HG03095 (cell line): ENCODE measurements around the gene GSX1.
A peak's percentile ranks its signal among the peaks of the same experiment; 100 is the strongest.
"Not testable (repeated sequence)": the region's sequence is repeated elsewhere in the genome, so short reads cannot be mapped to it uniquely, and the experiment has no call there.

ENCODE experiments used
- ATAC-seq: cut with Tn5 transposase; IDR thresholded peaks from one replicate; pipeline ENCODE4 v1.9.1; 2021; ENCODE audit warnings: moderate library complexity; ENCODE audit not compliant: unreplicated experiment

The GSX1 gene

DNA sequence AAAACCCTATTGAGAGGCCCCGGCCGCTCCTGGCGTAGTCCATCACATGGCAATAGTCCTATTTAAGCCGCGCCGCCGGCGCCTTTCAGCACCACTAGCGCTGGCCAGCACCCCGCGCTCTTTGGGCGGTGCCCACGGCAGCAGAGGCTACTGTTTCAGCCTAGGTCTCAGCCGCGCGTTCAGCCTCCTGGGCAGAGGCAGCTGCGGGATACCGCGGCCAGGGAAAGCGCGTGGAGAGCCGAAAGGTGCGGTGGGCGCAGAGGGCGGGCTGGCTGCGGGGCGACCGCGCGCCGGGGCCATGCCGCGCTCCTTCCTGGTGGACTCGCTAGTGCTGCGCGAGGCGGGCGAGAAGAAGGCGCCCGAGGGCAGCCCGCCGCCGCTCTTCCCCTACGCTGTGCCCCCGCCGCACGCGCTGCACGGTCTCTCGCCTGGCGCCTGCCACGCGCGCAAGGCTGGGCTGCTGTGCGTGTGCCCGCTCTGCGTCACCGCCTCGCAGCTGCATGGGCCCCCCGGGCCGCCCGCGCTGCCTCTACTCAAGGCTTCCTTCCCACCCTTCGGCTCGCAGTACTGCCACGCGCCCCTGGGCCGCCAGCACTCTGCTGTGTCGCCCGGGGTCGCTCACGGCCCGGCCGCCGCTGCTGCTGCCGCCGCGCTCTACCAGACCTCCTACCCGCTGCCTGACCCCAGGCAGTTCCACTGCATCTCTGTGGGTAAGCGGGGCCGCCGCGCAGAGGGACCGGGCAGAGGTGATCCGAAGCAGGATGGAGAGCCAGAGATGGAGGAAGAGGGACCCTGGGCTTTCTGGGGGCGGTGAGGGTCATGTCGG is at the start of gene GSX1:
Gene GSX1, plus strand, starts transcription at position 91 of the 826 bp plus-strand sequence. Its CDS starts 208 bp downstream, at position 299.
- ATAC-seq: no peak

DNA sequence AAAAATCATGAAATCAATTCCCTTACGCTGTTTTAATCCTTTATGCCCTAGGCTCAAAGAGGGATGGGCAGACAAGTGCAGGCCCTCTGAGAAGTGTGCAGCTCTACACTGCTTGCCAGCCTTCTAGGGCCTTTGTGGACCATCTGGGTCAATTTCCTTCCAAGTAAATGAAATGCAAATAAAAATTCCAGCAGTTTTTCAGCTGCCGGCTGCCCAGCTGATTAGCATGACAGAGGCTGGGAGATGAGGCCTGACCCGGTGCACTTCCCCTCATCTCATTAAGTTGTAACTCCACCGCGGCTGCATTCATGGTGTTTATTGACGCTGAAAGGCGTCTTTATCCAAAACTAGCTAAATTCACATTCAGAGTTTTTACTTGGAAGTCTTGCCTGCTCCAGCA is 47.5 kb upstream of the GSX1 start:
- no peak for ATAC-seq

DNA sequence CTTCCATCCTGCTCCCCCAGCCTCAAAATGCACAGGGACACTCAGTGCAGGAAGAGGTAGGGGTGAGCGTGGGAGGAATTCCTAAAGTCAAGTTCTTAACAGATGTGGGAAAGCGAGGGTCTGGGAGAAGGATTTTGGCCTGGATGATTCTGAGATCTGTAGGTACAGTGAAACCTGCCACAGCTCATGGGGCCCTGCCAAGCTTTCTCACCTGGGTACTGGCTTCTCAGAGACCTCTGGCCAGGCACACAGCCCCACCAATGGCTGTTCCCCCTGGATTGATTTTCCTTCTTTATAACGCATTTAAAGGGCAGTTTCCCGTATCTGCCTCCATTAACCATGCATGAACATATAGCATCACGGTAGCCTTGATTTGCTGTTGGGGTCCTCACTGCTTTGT is 47.0 kb upstream of the GSX1 start:
- no peak for ATAC-seq

DNA sequence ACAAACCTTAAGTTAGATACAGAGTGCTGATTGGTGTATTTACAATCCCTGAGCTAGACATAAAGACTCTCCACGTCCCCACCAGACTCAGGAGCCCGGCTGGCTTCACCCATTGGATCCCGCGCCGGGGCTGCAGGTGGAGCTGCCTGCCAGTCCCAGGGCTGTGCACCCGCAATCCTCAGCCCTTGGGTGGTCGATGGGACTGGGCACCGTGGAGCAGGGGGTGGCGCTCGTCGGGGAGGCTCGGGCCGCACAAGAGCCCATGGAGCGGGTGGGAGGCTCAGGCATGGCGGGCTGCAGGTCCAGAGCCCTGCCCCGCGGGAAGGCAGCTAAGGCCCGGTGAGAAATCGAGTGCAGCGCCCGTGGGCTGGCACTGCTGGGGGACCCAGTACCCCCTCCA is 44.1 kb upstream of the GSX1 start:
- not testable (repeated sequence) for ATAC-seq

DNA sequence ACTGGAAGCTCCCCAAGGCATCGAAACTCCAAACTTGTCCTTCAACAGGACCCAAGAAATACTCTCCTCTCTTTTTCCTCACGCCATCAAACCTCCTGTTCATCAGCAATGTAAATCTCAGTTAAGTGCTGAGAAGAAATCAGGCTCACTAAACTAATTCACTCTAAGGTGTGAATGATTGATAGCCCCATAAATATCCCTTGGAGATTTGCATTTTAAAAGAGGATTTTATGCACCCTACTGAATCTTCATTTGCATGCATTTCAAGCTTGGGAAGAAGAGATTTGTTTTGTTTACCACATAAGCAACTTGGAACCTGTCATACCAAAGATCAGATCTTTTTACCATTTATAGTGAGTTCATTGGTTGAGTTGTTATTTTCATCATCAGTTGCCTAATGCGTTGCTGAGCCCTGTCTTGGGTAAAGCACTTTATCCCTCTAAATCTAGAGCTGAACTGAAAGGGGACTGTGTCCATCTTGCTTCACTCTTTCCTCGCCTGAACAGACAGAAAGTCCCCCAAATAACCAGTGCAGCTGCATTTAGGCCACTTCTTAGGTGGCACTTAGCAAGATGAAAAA is 40.2 kb upstream of the GSX1 start:
- no peak for ATAC-seq

DNA sequence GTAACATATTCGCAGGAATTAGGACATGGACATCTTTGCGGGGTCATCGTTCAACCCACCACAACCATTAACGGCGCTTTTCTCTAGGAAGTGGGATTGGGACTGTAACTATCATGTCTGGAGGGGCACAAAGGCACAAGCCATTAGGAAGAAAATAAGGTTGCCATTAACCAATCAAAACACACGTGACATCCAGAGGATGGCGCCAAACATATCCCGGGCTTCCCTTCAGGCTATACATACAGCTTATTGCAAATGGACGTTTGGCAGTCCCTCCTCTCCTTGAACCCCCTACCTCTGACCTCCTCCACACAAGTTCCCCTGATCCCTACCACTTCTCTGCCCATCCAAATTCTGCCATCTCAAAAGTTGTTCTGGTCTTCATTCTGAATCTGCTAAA is 26.6 kb upstream of the GSX1 start:
- no peak for ATAC-seq

DNA sequence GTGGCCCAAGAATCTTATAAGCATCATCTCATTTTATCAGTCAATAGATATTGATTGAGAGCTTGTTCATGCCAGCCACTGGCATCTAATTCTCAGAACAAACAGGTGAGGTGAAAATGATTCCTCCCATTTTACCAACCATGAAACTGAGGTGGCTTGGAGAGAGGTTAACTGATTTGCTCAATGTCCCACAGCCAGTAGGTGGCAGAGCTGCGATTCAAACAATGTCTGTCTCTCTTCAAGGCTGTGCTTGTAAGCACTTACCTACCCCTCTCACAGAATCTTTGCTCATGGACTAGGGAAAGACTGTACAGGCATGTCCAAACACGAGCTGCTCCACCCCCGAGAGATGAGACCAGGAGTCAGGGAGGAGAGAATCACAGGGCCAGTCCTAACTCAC is 21.5 kb upstream of the GSX1 start:
- ATAC-seq: no peak

DNA sequence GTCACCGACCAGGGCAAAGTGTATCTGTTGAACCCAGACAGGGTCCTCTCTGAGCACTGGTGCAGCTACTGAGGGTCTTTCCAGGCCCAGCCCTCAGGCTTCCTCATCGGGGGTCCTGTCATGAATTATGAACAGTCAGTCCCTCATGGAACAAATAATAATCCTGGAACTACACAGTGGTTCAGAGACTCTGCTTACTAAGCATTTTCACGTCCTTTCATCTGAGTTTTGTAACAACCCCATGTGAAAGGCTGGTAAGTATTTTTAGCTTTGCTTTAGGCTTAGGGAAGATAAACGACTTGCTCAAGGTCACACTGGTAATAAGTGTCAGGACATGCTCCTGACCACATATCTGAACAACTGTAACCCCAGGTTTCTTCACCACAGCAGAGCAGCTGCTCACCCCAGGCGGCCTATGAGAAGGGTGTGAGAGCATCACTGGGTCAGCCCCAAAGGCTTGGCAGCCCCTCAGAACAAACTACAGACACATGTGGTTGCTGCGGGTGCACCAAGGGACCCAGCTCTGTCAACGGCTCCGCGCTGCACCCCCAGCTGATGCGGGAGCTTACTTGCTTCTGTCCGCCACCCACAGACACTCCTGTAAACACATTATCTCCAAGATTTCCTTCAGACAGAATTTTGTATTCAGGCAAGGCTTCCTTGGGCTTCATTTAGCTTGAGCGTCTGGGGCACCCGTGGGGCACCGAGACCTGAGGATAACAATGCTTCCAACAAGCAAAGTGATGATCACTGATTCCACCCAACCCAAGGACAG is 19.4 kb upstream of the GSX1 start:
- no peak for ATAC-seq

DNA sequence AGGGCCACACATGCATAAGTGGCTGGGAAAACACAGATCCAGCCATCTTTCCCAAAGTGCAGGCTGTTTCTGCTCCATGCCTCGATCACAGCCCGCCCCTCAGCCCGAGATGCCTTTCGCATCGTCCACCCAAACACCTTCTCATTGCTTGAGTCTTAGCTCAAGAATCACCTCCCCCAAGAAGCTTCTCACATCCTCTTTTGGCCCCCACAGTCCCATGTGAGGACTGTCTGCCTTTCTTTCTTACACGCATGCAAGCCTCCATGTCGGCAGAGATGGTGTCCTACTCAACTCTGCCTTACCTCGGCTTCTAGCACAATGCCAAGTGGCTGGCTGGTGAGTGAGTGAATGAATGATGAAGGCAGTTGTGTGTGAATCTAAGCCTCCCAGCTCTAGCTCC is 18.1 kb upstream of the GSX1 start:
- peak; percentile 87 for ATAC-seq

DNA sequence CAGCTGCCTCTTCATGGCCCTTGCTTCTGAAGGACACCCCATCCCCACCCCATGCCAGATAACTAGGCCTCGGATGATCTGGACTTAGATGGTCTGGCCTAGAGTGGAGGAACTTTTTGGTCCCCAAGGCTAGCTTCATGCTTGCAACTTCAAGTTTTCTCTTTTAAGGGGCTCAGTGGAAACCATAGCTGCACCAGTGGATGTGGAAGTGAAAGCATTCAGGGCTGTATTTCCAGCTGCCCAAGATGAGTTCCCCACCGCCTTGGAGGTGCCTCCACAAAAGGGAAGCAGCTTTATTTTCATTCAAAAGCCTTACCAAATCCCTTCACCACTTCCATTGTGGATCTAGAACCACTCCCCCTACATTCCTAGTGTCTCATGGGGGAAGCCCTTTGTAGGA is 17.6 kb upstream of the GSX1 start:
- ATAC-seq: peak; percentile 30

DNA sequence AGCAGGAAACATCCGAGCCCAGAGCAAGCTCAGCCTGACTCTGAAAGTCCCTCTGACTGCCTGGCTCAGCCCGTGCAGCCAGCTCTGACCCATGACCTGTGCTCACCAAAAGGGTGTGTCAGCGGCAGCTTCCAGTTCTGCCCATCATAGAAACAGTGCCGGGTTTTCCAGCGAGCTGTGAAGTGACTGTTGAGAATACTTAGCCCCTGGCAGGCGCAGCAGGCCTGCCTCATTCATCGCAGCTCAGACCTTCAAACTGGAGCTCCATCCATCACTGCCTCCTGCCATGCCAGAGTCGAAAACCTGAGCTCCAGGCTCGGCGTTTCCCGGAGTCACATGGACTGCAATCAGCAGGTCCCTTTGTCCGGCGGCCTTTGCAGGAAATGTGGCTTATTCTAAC is 16.3 kb upstream of the GSX1 start:
- no peak for ATAC-seq

DNA sequence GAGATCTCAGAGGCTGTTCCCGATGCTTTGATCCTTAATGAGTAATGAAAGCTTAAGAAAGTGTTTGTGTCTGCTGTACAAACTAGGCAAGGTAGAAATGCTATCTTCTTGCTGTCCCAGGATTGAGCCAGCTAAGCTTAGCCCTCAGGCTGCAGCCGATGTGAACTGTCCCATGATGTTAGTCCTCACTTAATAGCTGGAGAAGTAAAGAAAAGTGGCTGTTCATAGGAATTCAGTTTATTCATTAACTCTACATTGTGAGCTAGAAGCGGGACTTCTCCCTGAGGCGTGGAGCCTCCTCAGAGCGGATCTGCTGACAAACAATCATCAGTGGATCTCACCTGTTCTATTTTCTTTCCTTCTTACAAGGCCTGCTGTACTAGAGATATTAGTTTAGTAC is 10.1 kb upstream of the GSX1 start:
- no peak for ATAC-seq

DNA sequence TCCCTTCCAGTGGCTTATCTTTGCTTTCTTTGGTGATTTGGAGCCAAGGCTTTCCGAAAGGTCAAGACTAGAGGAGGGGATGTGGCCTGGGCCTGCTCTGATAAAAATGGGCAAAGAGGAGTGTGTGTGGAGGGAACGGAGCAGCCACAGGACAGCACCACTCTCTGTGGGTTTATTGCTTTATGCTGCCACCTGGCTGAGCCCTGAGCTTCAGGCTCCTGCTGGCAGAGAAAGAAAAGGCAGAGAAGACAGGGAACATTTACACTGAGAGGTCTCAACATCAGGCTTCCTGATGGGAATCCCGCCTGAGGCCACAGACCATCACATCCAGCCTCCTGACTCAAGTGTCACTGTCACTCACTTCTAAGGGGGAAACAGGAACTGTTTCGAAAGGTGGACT is 9.2 kb upstream of the GSX1 start:
- ATAC-seq: no peak

DNA sequence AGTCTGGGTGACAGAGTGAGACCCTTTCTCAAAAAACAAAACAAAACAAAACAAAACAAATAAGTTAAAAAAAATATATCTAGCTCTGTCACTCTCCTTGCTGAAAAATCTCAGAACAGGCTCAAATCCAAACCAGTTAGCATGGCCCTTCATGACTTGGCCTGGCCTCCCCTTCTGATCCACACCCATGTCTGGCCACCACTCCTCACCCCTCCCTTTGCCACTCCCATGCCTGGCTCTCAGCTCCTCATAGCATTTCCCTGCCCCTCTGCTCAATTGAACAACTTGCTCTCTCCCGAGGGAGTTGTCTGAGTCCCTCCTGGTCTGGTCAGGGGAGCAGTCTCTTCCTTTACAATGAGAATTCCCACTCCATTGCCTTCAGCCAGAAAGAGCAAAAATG is 4.0 kb upstream of the GSX1 start:
- no peak for ATAC-seq

DNA sequence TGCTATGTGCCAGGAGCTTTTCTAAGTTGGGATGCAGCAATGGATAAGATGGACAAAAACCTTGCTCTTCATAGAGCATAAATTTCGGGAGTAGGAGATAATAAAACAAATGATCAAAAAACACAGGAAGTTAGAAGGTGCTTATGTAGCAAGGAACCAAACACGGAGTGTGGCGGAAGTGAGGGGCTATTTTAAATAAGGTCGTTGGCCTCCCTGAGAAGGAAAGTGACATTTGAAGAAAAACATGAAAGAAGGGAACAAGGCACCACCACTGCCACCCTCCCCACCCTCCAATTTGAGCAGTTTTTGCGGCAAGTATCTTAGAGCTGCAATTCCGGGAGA is 3.2 kb upstream of the GSX1 start:
- ATAC-seq: no peak

DNA sequence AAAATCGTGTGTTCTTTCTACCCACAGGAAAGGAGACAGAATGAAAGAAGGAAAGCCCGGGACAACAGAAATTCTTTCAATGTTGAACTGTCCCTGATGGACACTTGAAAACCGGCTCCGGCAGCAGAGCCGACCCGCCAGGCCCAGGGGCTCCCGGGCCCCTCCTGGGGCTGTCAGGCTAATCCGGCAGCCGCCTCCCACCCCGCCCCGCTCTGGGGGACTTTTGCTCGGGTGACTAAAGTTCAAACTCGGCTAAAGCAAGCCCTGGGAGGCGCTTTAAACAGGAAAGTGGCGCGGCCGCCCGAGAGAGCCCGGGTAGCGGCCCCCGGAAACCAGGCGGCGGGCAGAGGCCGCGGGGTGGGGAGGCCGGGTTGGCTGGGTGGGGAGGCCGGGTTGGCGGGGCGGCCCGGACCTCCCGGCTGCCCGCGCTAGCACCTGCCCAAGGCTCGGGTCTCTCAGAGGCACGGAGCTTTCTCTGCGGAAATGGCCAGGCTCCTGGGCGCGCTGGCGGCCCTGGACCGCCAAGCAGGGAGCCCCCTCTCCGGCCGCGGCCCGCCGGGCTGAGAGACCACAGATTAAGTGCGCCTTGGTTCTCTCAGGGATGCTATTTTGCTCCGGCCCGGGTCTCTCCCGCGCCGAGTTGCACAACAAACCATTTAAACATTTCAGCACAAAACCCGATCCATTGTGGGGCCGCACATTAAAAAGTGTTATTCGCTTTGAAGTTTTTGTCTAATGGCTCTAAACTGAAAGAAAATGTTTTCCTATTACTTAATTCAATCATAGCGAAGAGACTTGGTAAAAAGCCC is 2.6 kb upstream of the GSX1 start:
- ATAC-seq: no peak

DNA sequence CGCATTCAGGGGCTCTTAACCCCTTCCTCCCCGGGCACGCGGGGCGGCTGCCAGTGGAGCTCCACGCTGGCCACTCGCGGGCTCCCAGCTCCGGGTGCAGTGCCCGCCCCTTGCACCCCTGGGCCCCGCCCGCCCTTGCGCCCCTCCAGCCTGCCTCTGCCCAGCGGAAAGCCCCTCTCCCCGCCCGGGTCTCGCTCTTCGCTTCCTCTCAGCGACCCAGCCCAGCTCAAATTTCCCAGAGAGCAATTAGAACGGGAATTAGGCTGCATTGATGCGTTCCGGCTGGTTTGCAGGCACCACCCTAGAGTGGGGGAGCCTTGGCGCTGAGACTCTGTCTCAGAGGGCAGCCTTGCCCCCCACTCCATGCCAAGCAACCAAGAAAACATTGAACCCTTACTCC is 1.8 kb upstream of the GSX1 start:
- no peak for ATAC-seq

DNA sequence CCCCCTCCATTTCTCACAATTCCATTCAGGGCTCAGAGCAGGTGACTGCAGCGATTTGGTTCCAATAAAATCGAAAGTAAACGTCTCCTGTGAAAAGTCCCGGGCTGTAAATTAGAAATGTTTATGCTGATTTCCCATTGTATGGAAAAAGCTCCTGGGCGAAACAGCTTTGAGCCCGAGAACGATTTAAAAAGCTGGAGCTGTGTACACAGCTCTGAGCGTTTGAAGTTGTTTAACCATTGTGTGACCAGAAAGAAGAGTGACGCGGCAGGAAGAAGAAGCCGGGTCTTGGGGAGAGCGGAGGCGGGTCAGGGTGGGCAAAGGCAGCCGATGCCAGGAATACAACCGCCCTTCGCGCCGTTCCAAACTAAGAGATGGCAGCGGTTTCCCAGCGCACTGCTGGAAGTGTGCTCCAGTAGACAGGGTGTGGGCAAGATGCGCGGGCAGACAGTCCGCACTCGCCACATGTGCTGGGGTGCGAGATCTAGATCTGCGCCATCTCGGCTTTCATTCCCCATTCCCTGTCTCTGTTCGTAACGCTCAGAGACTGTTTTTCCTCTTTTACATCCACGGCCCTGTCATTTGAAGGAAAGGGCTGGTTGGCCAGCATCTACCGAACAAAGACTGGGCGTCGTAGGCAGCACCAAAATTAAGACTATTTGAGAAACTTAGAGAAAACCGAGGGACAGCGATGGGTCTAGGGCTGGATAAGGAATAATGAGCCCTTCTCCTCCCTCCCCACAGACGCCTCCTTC is 960 bp upstream of the GSX1 start:
- no peak for ATAC-seq

DNA sequence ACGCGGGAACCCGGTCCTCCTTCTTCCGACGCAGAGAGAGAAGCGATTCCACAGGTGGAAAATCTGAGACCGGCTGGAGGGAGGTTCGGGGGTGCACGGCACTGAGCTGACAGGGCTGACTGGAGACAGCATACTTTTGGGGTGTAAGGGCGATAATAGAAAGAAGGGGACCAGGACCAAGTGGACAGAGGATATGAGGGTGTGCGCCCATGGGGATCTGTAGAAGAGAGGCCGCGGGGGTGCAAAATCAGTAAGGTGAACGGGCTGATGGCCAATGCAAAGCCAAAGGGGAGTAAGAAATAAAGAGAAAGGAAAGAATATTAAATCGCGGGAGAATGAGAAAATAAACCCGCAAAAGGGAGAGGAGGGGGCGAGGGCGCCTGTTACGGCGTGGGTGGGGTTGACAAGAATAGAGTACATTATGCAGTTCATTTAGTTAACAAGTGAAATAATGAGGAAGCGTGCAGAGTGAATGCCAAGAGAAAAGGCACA is 336 bp upstream of the GSX1 start:
- no peak for ATAC-seq
